ENCODE results near the gene ZDHHC9.
A peak's percentile ranks its signal among the peaks of the same experiment; 100 is the strongest.

Gene ZDHHC9

DNA sequence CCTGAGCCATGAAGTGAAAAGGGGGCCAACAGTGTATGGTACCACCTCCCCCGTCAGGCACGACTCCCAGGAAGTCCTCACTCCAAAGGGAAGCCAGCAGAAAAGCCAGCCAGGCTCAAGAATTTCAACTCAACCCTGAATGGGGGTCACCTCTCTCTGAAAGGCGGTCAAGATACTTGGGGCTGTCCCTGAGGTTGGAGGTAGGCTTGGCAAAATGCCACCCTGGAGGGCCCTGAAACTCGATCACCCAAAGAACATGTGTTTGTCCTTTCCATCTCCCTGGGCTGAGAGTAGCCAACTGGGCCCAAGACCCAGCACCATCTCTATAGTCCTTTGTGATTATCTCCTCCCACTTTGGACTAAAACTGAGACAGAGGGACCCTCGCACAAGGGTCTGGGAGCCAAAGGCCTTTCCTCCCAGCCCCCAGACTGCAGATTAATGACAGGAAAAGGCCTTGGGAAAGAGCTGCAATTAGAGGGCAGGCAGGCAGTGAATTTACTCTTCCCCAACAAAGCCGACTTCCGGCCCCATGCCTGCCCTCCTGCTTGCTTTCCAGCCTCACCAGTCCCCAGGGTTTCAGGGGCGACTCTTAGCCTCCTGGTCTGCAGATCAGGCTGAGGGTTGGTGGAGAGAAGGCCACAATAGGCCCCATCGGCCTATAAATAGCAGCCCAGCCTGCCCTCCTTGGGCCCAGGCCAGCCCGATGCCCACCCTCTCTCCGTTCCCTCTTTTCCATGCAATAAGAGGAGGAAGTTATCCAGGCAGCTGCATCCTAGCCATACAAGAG, 58.3 kb downstream of the ZDHHC9 start:
- DNase-seq, result peak; percentile 75

DNA sequence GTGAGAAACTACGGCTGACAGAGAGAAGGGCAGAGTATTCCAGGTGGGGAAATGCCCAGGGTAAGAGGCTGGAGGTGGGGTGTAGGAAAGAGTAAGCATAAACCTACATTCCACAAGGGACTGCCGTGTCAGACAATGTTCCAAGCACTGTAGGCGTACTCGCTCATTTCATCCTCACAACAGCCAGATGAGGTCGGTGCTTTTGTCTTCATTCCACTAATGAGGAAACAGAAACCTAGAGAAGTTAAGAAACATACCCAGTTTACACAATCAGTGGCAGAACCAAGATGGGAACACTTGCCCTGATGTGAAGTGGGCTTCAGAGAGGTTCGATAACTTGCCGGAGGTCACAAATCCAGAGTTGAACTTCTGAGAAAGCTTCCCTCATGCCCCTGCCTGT, 59.3 kb downstream of the ZDHHC9 start:
- peak; percentile 16 for DNase-seq

DNA sequence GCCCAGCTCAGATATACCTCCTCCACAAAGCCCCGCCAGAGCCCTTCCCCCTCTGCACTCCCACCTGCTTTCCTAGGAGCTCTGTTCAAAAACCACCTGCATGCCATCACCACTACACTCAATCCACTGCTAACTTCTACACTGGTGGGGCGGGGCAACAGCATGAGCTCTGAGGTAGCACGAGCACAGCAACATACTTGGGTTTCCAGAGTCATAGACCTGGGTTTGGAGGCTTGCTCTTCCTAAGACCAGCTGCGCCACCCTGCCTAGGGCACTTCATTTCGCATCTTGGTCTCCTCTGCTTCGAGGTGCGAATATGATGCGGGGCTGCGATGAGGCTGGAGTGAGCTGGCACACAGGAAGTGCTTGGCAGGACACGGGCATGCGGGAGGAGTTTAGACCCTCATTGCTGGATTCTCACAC, 60.4 kb downstream of the ZDHHC9 start:
- no peak for DNase-seq

DNA sequence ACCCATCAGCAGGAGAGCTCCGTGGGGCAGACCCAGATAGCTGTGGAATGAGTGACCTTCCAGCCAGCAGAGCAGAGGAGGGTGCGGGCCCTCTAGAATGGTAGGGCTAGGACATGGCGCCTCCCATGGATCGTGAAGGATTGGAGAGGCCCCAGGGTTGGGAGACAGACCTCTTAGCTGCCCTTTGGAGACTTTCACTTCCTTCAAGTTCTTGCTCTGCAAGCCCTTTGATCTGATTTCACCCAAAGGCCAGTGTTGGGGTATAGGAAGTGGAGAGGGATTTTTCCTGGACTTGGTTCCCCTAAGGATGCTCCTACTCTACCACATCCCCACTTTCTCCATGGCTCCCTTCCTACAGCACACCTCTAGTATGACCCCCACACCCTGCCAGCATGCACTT, 61.0 kb downstream of the ZDHHC9 start:
- DNase-seq, result no peak

DNA sequence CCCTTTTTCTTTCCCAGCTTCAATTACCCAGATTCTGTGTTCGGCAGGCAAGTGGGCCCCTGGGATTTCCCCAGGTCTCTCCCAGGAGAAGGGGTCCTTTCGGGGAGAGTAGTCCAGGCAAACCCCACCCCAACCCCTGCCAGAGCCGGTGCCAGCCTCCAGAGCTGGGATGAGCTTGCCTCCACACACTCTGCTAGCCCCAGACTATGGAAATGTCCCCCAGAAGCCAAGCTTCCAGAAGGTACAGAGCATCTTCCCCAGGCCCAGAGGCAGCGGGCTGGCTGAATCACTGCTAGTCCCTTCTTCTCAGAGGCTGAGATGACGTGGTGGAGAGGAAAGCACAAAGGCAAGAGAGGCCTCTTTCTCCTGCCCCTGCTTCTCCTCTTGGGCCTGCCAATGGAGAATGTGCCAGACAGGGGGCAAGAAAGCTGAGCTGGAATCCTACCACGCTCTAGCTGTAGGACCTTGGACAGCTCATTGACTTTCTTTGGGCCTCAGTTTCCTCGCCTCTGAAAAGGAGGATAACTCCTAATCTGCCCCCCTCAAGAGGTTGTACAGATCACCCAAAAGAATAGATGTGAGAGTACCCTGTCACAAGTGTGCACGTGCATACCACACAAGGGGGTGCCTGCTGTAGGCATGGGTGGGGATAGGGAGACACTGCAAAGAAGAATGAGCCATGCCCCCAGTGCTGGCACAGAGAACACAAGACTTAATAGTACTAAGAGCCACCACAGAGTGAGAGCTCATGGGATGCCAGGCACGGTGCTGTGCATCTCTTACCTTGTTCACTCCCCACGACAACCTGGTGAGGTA, 61.8 kb downstream of the ZDHHC9 start:
- no peak for DNase-seq

DNA sequence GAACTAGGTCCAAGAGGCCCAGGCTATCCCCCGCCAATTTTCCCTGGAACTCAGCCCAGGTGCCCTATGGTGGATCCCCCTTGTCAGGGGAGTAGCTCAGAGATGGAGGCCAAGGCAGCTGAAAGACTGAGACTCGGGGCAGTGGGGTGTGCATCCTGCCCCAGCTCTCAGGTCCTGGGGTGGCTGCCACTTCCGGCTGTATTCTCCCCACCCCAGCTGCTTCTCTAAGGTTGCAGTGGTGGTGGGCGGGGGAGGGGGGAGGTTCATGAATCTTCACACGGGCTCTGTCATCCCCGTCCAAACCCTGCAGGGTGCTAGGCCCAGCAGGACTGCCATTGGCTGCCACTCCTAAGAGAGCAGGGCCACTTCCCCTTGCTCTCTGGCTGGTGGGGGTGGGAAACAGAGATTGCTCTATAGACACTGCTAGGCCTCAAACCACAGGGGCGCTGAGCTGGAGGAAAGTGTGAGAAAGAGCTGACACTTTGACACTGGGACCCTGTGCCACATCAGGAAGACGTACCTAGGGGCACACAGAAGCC, 62.5 kb downstream of the ZDHHC9 start:
- DNase-seq, result peak; percentile 63

DNA sequence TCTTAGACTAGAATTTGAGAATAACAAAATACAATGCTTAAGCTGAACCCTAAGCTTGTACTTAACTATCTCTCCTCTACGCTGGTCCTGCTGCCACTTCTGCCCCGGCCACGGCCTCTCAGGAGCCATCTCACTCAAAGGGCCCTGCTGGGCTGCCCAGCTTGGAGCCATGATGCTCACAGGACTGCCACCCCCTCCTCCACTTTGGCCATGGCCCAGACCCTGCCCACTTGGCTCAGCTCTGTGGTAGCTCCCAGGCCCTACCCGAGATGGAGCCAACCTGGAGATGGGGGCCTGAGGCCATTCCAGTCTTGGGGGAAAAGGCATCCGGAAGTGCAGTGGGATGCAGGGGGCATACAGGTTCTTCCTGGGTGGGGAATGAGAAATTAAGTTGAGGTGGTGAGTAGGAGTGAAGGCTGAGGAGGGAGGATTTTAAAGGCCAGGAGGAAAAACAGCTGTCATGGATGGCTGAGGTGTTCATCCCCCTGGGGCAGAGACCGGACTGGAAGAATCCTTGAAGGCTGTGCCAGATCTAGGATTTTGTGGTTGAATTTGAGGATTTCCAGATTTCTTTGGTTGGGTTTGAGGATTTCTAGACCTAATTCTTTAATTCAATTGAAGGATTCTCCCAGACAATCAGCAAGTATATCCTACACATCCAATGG, 63.1 kb downstream of the ZDHHC9 start:
- DNase-seq, result no peak

DNA sequence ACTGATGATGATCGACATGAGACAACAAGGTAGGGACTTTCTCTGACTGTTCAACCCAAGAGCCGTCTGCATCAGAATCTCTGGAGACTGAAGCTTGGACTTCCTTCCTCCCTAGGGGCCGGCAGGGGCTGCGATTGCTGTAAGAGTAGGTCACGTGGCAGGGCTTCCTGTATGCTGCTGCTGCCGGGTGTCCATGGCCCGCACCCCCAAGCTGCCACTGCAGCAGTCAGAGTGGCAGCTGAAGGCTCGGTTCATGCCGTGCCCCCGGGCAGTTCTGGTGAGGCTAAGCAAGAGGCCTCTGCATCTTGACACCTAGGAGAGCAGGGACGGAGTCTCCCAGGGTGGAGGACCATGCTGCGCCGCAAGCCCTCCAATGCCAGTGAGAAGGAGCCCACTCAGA, 63.9 kb downstream of the ZDHHC9 start, which contains the start of gene SASH3:
Gene SASH3, plus strand, starts transcription at position 203 of the 400 bp plus-strand sequence. Its CDS starts 149 bp downstream, at position 352.
- peak; percentile 49 for DNase-seq

DNA sequence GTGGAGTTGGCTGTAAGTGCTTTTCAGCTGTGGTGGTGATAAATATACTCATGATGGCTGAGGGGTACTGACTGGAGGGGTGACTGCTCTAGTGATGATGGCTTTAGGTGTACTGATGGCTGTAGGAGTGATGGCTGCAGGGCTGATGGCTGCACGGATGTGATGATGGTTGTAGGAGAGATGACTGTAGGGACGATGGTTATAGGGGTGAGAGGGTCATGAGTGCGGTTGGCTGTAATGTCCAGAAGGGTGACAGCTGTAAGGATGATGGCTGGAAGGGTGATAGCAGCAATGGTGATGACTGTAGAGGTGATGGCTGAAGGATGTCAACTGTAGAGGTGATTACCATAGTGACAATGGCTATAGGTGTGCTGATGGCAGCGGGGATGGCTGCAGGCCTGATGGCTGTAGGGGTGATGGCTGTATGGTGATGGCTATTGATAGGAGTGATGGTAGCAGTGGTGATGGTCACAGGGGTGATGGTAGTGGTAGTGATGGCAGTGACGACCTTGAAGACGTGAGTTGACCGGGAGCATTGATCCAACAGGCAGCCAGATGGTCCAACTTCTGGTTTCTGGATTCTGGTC, 64.5 kb downstream of the ZDHHC9 start:
- no peak for DNase-seq

DNA sequence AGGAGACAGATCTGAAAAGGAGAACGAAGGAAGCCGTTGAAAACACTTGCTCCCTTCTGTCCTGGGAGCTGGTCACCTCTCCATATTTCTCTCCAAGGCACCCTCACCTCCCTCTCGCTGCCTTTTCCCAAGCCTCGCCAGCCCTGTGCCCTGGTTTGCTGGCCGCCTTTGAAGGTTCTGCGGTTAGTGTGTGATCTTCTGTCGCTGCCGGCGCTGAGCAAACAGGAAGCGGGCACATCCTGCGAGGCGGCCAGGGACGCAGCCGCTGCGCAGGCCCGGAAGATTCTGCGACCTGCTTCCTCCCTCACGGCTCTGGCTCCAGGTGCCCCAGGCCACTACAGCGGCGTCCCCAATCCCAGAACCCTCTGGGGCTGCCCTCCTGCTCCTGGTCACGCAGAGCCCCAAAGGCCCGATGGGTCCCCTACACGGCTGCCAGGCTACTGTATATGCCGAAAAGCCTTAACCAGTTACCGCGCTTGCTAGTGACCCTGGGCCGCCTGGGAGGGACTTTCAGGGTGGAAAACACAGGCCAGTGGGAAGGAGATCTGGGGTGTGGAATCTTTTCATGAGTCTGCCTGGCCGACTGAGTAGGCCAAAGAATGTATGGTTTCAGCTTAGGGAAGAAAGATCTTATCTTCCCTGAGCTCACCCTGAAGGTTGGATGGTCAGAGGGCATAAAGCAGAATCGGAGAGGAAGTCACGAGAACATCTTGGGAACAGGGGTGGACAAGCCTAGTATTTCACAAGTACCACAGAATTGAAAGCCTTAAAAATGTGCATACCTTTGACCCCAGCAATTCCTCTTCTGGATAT, 66.3 kb downstream of the ZDHHC9 start:
- DNase-seq, result peak; percentile 50

DNA sequence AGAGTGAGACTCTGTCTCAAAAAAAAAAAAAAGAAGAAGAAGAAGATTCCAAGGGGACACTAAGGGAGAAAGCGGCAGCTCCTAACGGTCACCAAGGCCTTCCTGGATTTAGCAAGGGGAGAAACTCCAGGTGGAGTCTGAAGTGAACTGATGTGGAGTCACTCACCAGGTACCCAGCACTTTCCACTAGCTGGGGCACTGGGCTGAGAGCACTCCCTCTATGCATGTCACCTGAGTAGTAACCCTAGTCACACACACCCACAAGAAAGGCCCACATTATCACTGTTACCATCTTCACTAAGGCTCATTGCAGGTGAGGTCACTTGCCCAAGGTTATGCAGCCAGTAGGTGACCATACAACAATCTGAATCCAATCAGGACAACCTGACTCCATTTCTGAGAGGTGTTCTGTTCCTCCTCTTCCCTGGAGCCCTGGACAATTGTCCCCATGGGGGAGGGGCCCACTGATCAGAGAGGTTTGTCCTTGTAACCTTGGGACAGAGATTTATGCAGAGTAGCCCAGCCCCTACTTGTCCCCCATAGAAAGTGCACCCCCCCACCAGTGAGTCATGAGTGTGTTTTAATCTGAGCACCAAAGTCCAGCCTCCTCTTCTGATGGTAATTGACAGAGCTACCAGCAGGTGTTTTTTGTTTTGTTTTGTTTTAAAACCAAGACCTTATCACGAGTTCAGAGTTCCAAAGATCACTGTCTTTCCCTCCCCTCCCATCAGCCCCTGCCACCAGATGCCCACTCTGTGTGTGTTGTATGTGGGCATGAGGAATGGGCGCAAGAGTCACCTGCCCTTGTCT, 69.8 kb downstream of the ZDHHC9 start:
- no peak for DNase-seq

DNA sequence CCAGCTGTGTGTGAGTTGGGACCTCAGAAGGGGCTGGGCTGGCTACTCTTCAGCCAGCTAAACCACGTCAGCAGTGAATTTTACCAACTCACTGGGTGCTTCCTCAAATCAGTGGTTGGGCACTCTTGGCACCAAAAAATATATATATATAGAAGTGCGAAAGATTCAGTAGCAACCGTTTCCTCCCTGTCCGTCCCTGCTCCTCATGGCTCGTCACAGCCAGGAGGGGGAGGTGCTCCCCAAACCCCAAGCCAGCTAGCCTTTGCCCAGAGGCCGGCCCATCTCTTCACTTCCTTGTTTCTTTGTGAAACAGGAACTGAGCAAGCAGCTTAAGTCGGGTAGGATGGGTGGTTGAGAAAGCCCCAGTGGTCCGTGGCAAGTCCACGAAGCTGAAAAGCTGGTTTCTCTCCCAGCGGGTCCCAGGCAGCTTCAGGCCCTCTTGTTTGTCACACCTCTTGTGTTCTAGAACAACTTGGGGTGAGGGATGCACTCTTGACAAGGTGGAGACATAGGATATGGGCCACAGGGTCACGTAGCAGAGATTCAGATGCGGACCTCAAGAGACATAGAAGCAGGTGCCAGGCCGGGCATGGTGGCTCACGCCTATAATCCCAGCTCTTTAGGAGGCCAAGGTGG, 70.8 kb downstream of the ZDHHC9 start:
- peak; percentile 79 for DNase-seq

DNA sequence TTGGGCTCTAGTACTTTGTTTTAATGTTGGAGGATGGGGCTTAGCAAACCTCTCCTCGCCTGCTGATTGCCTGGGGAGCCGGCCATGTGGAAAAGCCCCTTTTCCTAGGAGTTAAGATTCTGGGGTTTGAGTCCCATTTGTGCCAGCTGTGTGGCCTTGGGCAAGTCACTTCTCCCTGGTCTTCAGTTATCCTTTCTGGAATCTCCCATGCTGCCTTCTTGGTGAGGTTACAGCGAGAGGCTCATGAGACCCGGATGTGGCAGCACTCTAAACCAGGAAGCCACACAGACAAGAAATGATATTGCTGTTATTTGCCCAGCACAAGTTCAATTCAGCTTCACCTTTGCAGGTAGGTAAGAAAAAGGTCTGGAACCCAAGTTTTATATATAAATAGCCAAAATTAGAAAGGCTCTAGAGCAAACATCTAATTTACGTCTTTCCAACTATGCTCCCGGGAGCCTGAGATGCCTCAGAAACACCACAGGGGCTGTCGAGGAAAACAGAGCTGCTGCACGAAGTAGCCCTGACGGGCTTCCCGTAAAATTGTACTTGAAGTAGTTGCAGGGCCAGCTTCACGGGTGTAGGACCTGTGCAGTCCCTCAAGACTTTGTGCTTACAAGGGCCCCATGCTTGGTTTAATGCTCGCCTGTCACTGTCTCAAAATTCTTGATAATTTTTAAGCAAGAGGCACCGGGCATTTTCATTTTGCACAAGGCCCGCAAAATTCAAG, 72.3 kb downstream of the ZDHHC9 start:
- no peak for DNase-seq

DNA sequence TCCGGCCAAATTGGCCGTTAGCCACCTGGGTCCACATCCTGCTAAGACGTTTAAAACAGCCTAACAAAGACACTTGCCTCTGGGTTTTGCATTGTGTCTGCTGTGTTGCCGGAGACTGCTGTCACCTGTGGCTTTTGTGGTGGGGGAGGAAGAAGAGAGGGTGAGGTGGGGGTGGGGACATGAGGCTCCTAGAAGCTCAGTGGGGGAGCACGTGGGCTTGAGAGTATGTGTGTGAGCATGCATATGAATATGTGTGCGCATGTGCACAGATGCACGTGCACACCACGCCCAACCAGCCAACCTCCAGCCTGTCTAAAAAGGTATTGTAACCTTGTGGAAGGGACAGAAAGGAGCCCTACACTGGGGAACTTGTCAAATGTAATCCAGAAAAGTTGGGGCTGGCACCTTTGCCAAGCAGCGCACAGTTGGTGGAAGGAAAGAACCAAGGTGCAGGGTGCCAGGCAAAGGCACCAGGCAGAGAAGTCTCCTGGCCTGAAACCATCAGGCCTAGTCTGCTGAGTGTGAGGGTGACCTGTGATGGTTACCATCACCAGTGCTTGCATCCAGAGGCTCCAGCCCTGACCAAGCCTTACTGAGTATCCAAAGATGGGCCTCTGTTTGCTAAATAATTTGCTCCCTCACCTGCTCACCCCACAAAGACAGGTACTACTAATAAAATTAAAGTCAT, 74.1 kb downstream of the ZDHHC9 start:
- DNase-seq, result peak; percentile 19

DNA sequence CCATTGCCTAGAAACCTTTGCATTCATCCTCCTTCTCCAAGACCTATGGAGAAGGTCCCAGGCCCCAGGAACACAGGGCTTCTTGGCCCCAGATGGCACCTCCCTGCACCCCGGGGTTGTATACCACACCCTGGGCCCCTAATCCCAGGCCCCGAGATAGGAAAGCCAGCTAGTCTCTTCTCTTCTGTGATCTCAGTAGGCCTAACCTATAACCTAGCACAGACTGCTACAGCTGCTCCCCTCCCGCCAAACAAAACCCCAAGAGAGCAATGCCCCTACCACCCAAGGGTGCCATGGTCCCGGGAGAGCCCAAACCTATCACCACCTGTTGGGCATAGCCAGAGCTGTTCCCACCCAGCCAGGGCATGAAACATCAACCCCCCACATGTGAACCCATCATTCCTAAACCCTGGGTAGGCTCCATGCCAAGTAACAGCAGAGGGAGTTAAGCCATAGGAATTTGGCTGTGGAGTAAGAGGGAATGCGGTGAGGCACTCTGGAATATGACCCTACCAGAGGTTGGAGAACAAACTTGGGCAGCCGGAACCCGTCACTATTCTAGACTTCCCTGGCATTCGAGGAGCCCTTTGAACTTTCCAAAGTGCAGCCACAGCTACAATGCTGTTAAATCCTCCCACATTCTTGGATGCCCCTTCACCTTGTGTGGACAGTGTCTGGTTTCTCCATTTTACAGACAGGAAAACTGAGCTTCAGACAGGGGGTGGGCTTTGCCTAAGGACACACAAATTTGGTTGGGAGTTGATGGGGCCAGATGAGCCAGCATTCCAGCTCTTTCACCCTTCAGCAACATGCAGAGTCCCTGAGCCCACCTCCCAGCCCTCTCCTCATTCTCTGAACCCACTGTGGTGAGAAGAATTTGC, 74.9 kb downstream of the ZDHHC9 start:
- DNase-seq, result no peak

DNA sequence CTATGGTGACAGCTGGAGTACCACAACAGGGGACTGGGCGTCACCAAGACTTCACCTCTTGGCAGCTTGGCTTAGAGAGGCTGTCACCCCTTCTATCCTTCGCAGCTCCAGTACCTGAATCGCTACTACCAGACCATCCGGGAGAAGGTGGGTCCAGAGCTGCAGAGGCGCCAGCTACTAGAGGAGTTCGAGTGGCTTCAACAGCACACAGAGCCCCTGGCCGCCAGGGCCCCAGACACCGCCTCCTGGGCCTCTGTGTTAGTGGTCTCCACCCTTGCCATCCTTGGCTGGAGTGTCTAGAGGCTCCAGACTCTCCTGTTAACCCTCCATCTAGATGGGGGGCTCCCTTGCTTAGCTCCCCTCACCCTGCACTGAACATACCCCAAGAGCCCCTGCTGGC, 75.5 kb downstream of the ZDHHC9 start:
- no peak for DNase-seq

DNA sequence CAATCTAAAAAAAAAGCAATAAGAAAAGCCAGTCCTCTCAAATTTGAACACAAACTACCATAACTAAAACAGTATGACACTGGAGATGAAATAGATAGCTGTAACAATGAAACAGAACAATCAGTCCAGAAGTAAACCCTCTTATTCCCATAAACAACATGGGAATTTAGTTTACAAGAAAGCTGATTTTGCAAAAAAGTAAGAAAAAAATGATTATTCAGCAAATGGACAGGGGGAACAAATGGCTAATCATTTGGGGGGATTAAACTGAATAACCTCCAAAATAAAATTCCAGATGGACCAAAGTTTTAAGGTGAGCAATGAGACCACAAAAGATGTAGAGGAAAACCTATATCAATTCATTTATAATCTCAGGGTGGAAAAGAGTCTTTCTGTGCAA, 80.0 kb downstream of the ZDHHC9 start:
- no peak for DNase-seq

DNA sequence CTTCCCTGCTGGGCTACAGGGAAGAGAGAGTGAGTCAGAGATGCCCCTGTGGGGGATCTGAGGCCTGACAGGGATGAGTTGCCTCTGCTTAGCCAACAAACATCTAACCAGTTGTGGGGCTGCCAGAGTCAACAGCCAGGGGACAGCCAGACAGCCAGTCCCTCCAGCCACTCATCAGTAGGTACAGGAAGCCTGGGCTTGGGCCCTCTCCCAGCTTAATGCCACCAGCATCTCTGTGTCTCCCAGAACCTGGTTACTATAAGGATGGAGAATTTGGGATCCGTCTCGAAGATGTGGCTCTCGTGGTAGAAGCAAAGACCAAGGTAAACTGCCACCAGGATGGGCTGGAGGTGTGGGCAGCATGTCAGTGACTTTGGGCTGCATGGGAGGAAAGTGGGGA, 81.2 kb downstream of the ZDHHC9 start:
- no peak for DNase-seq
